GM18873 (cell line): Measurements from ENCODE around the gene AMOTL1.

Experiments
- ATAC-seq: cut with Tn5 transposase; IDR thresholded peaks from one replicate; pipeline ENCODE4 v1.9.1; 2021; ENCODE audit warnings: mild to moderate bottlenecking, moderate library complexity, moderate number of reproducible peaks; ENCODE audit not compliant: unreplicated experiment, low FRiP score

AMOTL1 gene, protein sequence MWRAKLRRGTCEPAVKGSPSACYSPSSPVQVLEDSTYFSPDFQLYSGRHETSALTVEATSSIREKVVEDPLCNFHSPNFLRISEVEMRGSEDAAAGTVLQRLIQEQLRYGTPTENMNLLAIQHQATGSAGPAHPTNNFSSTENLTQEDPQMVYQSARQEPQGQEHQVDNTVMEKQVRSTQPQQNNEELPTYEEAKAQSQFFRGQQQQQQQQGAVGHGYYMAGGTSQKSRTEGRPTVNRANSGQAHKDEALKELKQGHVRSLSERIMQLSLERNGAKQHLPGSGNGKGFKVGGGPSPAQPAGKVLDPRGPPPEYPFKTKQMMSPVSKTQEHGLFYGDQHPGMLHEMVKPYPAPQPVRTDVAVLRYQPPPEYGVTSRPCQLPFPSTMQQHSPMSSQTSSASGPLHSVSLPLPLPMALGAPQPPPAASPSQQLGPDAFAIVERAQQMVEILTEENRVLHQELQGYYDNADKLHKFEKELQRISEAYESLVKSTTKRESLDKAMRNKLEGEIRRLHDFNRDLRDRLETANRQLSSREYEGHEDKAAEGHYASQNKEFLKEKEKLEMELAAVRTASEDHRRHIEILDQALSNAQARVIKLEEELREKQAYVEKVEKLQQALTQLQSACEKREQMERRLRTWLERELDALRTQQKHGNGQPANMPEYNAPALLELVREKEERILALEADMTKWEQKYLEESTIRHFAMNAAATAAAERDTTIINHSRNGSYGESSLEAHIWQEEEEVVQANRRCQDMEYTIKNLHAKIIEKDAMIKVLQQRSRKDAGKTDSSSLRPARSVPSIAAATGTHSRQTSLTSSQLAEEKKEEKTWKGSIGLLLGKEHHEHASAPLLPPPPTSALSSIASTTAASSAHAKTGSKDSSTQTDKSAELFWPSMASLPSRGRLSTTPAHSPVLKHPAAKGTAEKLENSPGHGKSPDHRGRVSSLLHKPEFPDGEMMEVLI

DNA sequence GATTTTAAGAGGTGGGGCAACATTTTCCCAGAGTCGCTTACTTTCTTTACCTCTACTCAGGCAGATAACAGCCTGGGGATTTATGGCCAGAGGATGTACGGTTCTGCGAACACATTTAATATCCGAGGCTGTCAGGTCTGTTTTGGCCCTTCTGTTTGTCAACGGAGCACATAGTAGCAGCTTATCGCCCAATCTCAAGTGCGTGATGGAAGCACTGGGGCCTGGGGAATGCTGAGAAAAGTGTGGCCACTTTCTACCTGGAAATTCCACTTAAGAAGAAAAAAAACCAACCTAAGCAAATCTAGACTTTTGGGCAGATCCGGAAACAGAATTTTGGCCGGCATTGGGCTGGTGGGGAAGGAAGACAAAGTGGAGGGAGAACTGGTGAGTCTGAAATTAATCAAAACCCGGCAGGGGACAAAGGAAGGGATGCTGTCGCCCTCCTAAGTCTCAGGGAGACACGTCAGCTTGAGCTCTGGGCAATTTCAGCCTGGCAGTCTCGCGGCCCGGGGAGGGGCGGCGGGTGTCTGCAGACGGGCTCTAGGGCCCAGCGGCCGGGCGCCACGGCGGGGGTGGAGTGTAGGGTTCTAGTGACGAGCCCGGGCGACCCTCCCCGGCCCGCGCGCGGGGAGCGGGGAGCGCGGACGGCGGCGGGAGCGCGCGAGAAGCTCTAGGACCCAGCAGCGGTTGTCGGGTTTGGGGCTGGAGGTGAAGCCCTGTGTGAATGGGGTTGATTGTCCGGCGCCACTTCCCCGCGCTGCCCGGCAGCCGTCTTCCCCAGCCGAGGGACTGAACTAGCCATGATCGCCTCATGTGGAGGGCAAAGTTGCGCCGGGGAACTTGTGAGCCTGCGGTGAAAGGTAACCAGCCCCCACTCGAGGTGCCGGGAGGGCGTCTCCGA, at the start of gene AMOTL1:
Gene AMOTL1, plus strand, starts transcription at position 656 of the 901 bp plus-strand sequence. Its CDS starts 156 bp downstream, at position 812.
- ATAC-seq, result no peak

DNA sequence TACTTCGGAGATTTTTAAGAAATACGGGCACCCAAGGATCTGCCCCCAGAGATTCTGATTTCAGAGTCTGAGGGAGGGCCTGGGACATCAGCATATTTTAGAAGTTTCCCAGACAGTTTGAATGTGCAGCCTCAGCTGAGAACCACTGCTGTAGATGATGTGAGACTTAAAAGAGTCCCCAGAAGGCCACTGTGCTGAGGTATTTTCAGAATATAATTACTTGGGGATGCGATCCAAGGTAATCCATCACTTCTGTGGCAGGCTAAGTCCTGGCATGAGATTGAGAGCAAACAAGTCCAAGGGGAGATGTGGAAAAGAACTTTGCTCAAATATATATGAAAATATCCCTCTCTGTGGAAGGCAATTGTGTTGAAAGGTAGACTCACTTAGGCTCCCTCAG, 48.3 kb upstream of the AMOTL1 start:
- ATAC-seq, result no peak

DNA sequence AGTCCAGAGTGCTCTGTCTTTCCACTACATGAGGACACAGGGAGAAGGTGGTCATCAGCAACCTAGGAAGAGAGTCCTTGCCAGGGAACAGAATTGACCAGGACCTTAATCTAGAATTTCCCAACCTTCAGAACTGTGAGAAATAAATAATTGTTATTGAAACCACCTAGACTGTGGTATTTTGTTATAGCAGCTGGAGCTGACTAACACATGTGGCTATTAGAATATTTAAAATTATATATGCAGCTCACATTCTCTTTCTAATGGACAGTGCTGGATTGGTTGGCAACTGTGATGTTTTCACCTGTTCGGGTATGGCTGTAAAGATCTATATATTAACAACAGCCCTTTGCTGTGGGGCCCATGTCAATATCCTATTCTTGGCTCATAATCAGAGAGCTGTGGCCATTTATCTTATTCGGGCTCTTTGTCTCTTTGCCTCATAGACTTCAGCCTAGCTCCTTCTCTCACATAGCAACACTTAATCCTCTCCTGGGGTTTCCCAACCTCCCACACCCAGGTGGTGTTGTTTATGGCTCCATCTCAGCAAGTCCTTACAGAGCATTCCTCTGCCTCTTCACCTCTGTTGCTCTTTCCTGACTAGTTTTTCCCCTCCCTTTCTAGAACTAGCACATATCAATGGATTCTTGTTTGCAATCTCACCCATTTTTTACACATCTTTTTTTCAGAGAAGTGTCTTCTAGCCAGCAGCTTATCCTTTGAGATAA, 46.4 kb upstream of the AMOTL1 start:
- ATAC-seq, result no peak

DNA sequence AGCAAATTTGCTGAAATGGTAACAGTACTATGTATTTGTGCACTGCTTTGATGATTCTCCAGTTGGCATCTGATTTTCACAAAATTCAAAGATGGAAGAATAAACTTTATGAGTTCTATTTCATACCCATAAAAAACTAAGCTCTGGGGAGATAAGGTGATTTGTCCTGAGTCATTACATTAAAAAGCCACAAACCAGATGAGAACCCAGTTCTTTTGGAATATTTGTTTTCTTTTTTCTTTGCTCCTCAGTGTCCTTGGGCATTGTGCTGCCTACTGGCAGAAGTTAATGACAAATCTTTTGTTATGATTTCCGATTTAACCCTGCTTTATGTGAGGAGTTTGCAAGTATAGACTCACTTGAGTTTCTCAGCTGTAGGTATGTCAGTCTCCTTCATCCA, 45.4 kb upstream of the AMOTL1 start:
- no peak for ATAC-seq

DNA sequence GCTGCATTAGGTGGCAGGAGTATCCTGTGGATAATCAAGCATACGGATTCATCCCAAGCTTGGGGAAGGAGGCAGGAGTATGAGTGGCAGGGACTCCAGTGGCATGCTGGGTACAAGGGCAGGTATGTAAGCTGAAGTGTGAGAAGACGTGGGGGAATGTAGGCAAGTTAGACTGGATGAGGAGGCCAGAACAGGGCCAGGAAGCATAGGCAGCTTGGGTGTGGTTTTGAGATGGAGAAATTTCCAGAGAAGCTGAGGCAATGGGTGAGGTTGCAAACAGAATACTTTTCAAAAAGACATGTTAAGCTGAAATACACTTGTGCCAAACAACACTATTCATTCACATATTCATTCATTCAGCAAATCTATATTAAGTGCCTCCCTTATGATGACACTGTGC, 43.1 kb upstream of the AMOTL1 start:
- ATAC-seq, result no peak

DNA sequence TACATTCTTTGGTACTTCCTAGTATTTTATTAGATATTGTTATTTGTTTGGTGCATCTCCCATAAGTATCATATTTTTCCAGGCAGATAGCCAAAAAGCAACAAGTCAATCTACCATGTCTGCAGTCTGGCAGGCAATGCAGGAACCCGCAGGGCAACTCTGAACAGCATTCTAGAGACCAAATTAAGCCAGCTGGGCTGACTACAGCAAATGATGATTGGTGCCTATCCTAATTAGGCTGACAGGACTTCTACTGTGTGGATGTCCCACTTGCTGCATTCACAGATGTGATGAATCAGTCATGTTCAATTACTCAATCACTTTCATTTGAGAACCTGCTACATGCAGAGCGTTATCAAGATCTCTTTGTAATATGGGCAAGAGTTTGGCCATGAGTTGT, 40.3 kb upstream of the AMOTL1 start:
- ATAC-seq, result no peak

DNA sequence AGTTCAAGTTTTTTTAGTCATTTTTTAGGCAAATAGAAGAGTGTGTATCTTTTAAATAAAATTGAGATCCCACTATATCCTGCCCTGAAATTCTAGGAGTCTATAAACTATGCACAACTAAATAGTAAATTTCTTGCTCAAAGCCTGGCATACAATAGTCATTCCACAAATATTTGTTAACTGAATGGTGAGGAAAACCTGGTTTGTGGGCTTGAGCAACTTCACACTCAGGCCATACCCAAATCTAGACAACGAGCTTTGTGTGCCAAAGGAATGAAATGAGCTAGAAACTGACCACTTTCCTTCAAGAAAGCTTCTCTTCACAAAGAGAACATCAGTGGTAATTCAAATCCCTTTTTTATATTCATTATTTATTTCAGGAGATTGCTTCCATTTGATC, 39.6 kb upstream of the AMOTL1 start:
- ATAC-seq, result no peak

DNA sequence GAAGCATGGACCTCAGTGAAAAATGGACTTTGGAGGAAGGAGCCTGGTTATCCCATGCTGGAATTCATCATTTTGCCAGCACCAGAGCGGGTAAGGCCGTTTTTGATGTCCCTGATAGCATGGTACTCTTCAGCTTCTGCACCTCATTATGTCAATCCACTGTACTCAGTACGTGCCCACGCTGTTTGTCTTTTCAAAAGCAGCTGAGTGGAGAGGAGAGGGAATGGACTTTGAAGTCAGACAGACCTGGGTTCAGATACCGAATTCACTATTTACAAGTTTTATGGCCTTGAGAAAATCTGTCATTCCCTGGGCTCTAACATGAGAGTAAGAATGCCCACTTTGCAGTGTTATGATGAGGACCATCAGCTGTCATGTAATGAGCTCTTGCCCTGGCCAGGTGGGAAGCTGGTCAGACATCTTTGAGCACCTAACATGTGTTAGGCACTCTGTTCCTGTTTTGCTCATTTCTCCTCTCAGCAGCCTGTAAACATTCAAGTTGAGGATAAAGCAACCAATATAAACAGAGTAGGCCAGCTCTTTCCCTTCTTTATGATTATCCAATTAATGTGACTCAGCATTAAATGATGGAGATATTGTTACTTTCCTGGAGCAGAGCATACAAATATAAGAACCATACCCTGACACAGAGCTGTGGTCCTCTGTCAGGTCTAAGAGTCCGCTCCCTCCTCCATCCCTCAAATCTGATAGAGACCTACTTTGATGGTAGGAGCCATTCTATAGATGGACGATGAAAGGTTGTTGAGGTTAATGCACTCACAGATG, 39.0 kb upstream of the AMOTL1 start:
- no peak for ATAC-seq

DNA sequence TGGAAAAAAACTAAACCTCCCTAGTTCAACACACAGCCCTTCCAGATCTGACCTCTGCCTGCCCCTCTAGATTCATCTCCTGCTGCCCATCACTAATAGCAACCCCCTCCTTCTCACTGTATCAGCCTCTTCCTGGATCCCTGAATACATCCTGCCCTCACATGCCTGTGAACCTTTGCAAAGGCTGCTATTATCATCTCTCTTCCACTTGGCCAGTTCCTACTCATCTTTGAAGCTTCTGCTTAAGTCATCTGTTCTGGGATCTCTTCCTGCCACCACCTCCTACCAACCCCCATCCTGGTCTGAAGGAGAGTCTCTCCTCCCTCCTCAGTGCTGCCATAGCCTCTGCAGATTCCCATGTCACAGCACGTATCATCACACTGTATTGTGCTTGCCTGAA, 38.0 kb upstream of the AMOTL1 start:
- no peak for ATAC-seq

DNA sequence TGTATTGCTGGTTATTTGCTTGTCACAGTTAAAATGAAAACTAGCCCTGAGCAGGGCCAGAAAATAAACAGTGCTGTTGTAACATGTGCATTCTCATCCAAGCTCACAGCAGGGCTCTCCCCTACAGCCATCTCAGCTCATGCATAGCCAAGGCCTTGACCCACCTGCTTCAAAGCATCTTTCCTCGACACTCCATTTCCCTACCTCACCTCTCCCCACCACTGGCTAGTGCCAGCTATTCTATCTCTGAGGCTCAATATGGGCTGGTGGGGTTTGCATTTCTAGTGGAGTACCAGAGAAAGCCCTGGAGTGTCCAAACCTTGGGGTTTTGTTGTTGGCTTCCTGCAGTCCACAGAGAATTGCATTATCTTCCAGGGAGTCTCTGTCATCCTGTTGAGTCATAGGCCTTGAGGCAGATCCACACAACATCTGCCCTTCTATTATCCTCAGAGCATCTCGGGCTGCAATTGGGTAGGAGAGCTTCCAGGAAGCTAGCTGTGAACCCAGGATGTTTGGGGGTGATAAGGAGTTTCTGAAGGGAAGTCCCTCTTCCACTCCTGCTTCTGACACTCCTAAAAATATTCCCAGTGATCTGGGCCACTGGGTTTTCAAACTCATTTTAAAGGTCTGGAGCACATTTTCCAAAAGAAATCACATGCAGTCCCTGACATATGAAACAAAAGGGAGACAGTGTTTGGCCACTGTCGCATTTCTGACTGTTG, 36.1 kb upstream of the AMOTL1 start:
- ATAC-seq, result no peak

DNA sequence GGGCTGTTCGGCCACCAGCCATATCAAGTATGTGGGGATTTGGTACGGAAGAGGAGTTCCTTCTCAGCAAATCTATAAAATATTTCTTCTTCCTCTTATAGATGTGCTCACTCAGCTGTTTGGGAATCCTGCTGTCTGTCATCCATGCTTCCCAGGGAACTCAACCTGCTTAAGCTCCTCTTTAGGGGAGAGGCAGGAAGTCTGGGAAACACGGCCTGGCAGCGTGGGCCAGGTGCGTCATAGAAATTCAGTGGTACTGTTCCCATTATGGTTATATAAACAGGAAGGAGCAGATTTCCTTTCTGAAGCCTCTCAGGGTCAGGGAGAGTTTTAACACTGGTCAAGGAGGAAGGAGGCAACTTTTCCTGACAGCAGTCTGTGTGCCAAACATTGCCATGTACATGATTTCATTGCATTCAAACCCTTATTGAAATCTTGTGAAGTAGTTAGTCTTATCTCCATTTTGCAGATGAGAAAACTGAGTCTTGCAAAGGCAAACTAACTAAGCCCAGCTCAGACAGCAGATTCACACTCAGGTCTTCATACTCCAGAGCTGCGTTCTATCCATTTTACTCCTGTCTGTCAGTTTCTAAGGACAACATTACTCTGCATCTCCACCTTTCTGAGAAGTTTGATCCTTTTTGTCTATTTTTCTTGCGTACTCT, 35.4 kb upstream of the AMOTL1 start:
- ATAC-seq, result no peak

DNA sequence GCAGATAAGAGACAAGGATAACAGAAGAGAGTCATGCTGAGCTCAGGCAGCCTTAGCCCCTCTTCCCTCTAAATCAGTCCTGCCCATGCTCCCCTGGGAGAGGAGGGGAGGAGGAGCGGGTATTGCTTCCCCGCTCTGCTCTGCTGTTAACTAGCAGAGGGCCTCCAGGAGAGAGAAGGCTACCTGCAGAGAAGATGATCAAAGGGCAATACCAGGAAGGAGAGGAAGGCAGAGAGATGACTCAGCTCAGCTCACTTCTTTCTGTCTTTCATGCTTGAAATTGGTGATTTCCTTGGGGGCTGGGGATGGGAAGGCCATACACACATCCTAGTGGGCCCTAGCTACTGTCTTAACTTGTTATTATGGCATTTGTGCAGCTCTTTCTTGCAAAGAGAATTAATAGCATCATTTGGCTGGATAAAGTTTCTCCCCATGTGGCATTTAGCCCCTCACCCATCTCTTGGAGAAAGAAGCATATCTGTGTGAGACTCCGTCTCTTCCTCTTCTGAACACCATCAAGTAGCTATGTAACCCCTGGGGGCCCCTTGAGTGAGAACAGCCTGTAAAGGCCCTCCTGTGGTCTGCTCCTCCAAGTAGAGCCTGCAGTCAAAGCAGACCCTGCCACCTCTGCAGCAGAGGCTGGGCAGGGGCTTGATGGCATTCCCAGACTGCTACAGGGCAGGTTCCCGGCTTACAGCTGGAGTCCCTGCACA, 33.4 kb upstream of the AMOTL1 start:
- no peak for ATAC-seq

DNA sequence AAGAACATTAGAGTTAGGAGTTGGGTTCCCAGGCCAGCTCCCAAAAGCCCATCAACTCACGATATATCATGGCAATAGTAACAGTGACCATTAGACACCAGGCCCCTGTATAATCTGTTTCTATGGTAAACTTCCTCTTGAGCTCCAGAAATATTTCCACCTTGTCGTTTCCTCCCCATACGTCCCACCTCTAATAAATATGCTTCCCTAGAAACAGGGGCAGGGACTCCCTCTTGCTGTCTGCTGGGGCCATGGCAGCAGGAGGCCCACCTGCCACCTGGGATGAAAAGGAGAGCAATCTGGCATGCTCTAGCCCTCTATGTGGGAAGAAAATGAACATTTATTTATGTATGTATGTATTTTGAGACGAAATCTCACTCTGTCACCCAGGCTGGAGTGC, 32.2 kb upstream of the AMOTL1 start:
- ATAC-seq, result no peak

DNA sequence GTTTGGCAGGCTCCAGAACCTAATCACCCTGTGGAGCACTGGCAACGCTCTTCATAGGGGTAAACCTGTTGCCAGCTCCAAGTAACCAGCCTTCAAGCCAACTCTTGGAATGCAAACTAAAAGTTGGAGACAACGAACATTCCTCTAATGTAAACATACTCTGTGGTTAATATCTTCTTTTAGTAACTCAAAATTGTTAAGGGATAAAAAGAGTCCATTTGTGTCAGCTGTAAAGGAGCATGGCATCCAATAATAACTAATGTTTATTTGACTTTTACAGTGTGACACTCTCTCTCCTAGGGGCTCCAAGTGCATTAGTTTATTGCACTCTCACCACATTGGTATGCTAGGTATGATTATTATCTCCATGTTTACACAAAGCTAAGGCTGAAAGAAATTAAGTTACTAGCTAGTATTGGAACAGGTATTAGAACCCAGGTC, 31.0 kb upstream of the AMOTL1 start:
- no peak for ATAC-seq

DNA sequence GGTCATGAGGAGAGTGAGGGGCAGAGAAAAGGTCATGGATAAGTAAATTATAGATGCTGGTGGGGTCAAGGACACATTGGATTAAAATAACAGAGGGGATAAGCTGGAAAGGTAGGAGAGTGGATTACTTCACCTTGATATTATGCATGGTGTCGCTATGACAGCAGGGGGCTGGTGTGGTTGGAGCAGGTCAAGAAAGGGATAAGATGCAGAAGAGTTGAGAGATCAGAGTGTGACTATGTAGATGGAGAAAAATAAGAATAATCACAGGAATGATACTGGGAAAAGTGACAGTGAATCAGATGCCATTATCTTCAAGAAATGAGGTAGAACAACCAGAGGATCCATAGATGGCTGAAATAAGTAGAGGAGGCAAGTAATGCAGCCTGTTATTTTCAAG, 29.4 kb upstream of the AMOTL1 start:
- no peak for ATAC-seq

DNA sequence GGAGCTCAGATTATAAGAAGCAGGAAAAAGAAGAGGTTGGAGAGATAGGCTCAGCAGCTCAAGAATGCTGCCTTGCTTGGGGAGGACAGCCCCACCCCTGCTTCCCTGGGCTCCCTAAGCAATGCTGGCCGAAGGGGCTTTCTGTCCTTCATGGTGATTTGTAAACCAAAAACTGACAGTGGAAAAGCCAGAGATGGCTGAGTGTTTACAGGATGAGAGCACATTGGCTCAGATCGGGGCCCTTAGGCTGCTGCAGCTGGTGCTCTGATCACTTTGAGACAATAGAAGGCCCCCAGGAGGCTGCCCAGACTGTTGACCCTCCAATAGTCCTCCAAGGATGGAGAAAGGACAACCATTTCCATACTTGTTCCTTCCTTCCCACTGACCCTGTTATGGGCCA, 28.8 kb upstream of the AMOTL1 start:
- no peak for ATAC-seq
